Placental pericyte (primary cell): ENCODE measurements around the gene SEC22A. TPM values are rescaled to one million over a fixed set of nuclear protein-coding genes. Genes with fewer than 3 reads are reported as not detected.

Experiments
- total RNA-seq: library from RNA; depleted of rRNA; stranded (reverse); fragments of >200 nt; gene quantifications from 2 replicates; pipeline ENCODE4 v1.2.3, GENCODE V29; 2012

SEC22A gene, protein sequence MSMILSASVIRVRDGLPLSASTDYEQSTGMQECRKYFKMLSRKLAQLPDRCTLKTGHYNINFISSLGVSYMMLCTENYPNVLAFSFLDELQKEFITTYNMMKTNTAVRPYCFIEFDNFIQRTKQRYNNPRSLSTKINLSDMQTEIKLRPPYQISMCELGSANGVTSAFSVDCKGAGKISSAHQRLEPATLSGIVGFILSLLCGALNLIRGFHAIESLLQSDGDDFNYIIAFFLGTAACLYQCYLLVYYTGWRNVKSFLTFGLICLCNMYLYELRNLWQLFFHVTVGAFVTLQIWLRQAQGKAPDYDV
- total RNA-seq = 30.2 and 45.7 TPM in 2 replicates

DNA sequence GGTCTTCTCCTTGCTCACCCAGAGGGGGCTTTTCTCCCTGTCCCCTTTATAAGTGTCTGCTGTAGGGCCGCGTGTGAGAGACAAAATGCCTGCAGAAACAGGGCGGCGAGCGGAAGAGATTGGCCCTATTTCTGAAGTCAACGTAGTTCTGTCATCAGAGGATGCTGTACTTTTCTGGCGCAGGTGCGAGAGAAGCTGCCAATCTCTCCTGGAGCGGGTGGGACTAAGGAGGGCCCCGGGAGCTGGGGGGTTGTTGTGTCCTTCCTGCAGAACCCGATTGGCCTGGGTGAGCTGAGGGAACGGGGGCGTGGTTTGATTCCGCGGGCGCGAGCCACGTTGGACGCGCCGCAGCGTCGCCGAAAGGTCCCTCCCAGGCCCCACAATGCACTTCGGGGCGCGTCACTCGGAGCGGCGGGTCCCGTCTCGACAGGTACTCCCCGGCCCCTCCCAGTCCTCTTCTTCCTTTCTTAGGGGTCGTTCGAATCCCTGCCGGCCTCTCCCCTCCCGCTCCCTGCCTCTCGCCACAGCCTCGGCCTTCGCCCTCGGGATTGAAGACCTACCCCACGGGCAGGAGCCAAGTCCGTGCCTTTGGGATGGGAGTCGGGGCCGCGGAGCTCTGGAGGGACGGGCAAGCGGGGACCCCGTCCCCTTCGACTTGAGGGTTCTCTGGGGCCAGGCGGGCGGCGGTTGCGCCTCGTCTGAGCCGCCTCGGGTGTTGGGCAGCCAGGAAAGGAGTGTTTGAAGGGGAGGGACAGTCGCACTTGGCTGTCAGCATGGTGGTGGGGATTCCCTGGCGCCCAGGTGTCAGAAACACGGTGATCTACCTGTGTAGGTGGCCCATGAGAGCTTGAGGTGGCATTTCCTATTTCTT lies at the start of gene SEC22A:
SEC22A (plus strand) TSS at position 387 of the 871 bp plus-strand sequence. CDS start 7,275 bp downstream, outside the sequence.

Other genes starting within 250 kb of the SEC22A start
- not detected in 2 replicates for gene SEMA5B, start 174.2 kb upstream of the SEC22A start, total RNA-seq
- 34.1 and 102 TPM in 2 replicates for gene PDIA5, start 134.9 kb upstream of the SEC22A start, total RNA-seq
- 0.44 TPM in 1 of 2 replicates, not detected in the other for gene ADCY5, start 247.1 kb downstream of the SEC22A start, total RNA-seq